ENCODE measurements around the gene P2RX5.
"Not testable (repeated sequence)": the region's sequence is repeated elsewhere in the genome, so short reads cannot be mapped to it uniquely, and the experiment has no call there.

The P2RX5 gene

DNA sequence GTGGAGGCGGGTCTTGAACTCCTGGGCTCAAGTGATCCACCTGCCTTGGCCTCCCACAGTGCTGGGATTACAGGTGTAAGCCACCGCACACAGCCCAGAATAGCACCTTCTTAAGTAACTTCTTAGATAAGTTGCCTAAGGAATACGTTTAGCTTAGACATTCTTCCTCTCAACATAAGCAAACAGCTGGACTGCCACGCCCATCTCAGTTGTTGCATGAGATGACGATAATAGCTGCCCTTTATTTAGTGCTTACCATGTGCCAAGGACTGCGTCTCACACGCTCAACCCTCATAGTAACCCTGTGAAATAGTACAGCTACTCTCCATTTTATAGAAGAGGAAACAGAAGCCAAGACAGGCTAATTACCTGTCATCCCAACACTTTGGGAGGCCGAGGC is 39.6 kb upstream of the P2RX5 start:
- DNase-seq (ENCODE audit: extremely low read depth, low read depth) = no peak
- no peak overlapping the region for H3K4me3 ChIP-seq (replicated peaks; ENCODE audit: low read depth, low read length)
- TF ChIP-seq CTCF (IDR thresholded peaks at IDR 0.05; ENCODE audit: low read depth, low read length, missing control alignments) = no peak

GRCh38 chr17:3734911-3735276 is 38.9 kb upstream of the P2RX5 start:
- not testable (repeated sequence) for DNase-seq (ENCODE audit: extremely low read depth, low read depth); H3K4me3 ChIP-seq (replicated peaks; ENCODE audit: low read depth, low read length)

GRCh38 chr17:3732210-3732621 is 36.3 kb upstream of the P2RX5 start:
- no peak overlapping the region for H3K4me3 ChIP-seq (replicated peaks; ENCODE audit: low read depth, low read length)
- TF ChIP-seq CTCF (IDR thresholded peaks at IDR 0.05; ENCODE audit: low read depth, low read length, missing control alignments) = no peak
- no peak for DNase-seq (ENCODE audit: extremely low read depth, low read depth)

DNA sequence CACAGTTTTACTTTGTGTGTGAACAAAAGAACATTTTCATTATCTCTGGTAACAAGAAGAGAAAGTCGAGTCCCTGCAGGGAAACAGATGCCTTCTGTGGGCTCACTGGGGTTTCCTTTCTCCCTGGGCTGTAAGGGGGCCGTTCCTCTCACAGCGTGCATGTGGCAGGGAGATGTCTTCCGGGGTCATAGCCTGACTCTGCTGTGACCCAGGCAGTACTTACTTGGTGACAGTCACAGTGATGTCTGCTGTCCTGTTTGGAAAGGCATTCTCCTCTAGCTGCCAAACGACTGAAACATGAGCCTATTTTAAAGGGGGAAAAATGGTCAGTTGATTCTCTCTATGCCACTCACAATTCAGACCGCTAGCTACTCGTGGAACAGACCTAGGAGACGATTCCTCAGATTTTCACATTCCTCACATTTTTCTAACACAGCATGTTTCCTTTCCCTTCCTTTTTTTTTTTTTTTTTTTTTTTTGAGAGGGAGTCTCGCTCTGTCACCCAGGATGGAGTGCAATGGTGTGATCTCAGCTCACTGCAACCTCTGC is 35.0 kb upstream of the P2RX5 start:
- DNase-seq (ENCODE audit: extremely low read depth, low read depth) = no peak
- no peak overlapping the region for H3K4me3 ChIP-seq (replicated peaks; ENCODE audit: low read depth, low read length)
- TF ChIP-seq CTCF (IDR thresholded peaks at IDR 0.05; ENCODE audit: low read depth, low read length, missing control alignments) = no peak

DNA sequence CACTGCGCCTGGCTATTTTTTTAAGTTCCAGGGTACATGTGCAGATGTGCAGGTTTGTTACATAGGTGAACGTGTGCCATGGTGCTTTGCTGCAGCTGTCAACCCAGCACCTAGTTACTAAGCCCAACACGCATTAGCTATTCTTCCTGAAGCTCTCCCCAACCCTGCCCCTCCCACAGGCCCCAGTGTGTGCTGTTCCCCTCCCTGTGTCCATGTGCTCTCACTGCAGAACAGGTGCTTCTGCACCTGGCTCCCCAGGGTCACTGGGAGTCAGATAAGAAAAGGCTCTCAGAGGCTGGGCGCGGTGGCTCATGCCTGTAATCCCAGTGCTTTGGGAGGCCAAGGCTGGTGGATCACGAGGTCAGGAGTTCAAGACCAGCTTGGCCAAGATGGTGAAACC is 33.9 kb upstream of the P2RX5 start:
- no peak for DNase-seq (ENCODE audit: extremely low read depth, low read depth)
- no peak for TF ChIP-seq CTCF (IDR thresholded peaks at IDR 0.05; ENCODE audit: low read depth, low read length, missing control alignments)
- no peak overlapping the region for H3K4me3 ChIP-seq (replicated peaks; ENCODE audit: low read depth, low read length)

DNA sequence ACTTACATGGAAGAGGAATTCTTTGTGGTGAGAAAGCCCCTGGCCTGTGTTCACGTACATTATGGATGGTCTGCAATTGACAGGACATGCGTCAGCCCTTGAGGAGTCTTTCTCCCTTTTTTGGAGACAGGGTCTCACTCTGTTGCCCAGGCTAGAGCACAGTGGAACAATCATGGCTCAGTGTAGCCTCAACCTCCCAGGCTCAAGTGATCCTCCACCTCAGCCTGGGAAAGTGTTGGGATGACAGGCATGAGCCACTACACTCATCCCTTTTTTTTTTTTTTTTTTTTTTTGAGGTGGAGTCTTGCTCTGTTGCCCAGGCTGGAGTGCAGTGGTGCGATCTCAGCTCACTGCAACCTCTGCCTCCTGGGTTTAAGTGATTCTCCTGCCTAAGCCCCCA is 32.1 kb upstream of the P2RX5 start:
- DNase-seq (ENCODE audit: extremely low read depth, low read depth); H3K4me3 ChIP-seq (replicated peaks; ENCODE audit: low read depth, low read length): not testable (repeated sequence)

DNA sequence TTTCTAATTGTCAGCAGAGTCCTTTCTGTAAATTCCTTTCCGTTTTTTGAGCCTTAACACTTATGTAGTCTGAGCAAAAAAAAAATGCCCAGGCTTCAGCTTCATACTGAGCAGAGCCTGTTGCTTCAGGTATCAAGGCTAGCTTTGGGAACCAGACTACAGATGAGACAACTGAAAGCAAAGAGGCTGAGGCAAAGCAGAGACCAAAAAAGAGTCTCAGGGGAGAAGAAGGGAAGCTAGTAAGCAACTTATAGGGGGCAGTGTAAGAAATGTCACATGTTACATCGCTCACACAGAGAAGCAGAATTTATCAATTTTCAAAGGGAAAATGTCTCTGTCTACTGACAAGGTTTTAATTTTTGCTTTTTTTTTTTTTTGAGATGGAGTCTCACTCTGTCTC is 31.1 kb upstream of the P2RX5 start:
- no peak for TF ChIP-seq CTCF (IDR thresholded peaks at IDR 0.05; ENCODE audit: low read depth, low read length, missing control alignments)
- DNase-seq (ENCODE audit: extremely low read depth, low read depth) = no peak
- H3K4me3 ChIP-seq (replicated peaks; ENCODE audit: low read depth, low read length) = no peak overlapping the region

- H3K4me3 ChIP-seq (replicated peaks; ENCODE audit: low read depth, low read length) = peak overlapping the region; percentile 96
- TF ChIP-seq CTCF (IDR thresholded peaks at IDR 0.05; ENCODE audit: low read depth, low read length, missing control alignments) = no peak
- DNase-seq (ENCODE audit: extremely low read depth, low read depth) = no peak
Measured at GRCh38 chr17:3724378-3725077, 28.6 kb upstream of the P2RX5 start.
